Measurements from ENCODE around the gene MMP25.
A peak's percentile ranks its signal among the peaks of the same experiment; 100 is the strongest.

Gene MMP25

GRCh38 chr16:3094289-3095027 is 48.1 kb downstream of the MMP25 start:
- no peaks in the 10 kb centered on the region for H3K27me3 ChIP-seq (ENCODE audit: control insufficient read depth, insufficient read depth, low read length)
- H3K4me3 ChIP-seq (ENCODE audit: low read length) = no peak overlapping the region
- H3K9ac ChIP-seq (ENCODE audit: low read length) = no peak overlapping the region
- H3K36me3 ChIP-seq (ENCODE audit: control insufficient read depth, insufficient read depth, low read length) = no peaks in the 10 kb centered on the region
- H3K4me1 ChIP-seq (ENCODE audit: control insufficient read depth, insufficient read depth, low read length) = no peaks in the 10 kb centered on the region
- no peak overlapping the region for H3K27ac ChIP-seq (ENCODE audit: low read depth, low read length)

DNA sequence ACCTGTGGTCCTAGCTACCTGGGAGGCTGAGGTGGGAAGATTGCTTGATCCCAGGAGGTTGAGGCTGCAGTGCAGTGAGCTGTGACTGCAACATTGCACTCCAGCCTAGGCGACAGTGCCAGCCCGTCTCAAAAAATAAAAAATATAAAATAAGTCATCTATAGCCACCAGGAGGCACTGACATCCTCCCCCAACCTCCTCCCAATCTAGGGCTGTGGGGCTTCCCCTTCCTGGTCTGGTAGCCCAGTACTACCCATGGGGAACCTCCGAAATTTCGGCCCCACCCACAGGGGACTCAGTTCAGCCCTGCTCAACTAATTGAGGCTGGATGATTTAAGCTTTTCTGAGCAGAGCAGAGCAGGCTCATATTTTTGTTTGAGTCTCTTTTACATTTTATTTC is 49.5 kb downstream of the MMP25 start:
- Histone ChIP-seq H3K36me3 (ENCODE audit: control insufficient read depth, insufficient read depth, low read length) (no peaks in the 10 kb centered on the region), H3K27ac (ENCODE audit: low read depth, low read length) (no peak overlapping the region), H3K4me1 (ENCODE audit: control insufficient read depth, insufficient read depth, low read length) (peaks cover 3% of the 10 kb centered on the region), H3K9ac (ENCODE audit: low read length) (no peak overlapping the region), H3K27me3 (ENCODE audit: control insufficient read depth, insufficient read depth, low read length) (no peaks in the 10 kb centered on the region), H3K4me3 (ENCODE audit: low read length) (no peak overlapping the region)

- Histone ChIP-seq H3K36me3 (ENCODE audit: control insufficient read depth, insufficient read depth, low read length) (no peaks in the 10 kb centered on the region), H3K4me1 (ENCODE audit: control insufficient read depth, insufficient read depth, low read length) (peaks cover 3% of the 10 kb centered on the region), H3K27ac (ENCODE audit: low read depth, low read length) (no peak overlapping the region), H3K9ac (ENCODE audit: low read length) (no peak overlapping the region), H3K27me3 (ENCODE audit: control insufficient read depth, insufficient read depth, low read length) (no peaks in the 10 kb centered on the region), H3K4me3 (ENCODE audit: low read length) (no peak overlapping the region)
Measured at GRCh38 chr16:3096362-3096761, 50.0 kb downstream of the MMP25 start.

DNA sequence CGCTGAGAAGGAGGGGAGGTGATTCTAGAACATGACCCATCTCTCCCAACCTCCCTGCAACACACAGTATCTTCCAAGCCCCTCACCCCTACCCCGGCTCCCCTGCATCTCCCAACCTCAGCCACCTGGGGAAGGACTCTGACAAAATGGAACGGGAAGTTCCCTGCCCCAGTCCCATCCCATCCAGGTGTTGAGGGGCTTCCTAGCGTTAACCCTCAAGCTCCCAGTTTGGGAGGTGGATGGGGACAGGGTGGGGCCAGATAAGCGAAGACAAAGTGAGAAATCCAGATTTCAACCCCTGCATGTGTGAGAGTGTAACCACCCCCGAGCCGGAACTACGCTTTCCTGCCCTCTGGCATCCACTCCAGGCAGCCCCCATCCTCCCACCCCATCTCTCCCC is 50.9 kb downstream of the MMP25 start:
- no peaks in the 10 kb centered on the region for H3K27me3 ChIP-seq (ENCODE audit: control insufficient read depth, insufficient read depth, low read length)

DNA sequence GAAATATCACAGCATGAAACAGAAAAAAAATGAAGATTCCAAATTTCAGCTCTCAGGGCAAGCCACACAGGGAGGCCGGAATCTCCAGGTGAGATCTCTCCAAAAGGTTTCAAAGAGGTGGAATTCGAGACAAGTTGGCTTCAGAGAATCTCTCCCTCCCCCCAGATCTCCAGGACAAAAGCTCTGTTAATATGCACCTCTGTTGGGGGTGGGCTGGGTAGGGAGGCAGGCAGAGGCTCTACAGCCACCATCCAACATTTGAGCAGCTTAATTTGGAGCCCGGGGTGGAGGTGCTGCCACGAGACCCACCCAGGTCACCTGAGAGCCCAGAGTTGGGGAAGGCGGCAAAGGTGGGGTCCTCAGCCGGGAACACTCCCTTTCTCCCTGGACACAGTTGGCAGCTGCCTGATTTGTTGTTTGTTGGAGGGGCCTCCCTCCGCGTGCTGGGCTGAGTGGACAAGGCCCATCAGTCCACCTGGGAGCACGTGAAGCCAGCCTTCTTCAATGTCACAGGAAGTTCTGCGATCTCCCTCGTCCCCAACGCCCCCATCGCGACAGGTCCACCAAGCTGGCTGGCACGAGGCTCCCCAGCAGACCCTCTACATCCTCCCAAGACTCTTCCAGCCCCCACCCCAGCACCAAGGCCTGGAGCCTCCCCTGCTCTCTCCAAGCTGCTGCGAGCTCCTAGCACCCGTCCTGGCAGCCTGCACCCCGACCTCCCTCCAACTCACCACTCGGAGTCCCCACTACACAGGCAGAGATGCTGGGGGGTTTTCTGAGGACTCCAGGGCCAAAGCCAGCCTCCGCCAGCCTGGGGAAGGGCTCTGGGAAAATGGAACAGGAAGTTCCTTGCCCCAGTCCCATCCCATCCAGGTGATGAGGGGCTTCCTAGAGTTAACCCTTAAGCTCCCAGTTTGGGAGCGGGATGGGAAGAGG is 52.4 kb downstream of the MMP25 start, which contains the start of gene ZSCAN10:
Gene ZSCAN10 (minus strand): TSS at position 836 of the 936 bp plus-strand sequence. CDS start 6,357 bp downstream, outside the sequence.
- peak within 1 kb of the TSS; percentile 44 for H3K4me3 ChIP-seq (ENCODE audit: low read length)
- H3K4me1 ChIP-seq (ENCODE audit: control insufficient read depth, insufficient read depth, low read length) = peaks cover 3% of the 10 kb centered on the region
- H3K27me3 ChIP-seq (ENCODE audit: control insufficient read depth, insufficient read depth, low read length) = no peaks in the 10 kb centered on the region
- no peak within 1 kb of the TSS for H3K27ac ChIP-seq (ENCODE audit: low read depth, low read length)
- no peaks in the 10 kb centered on the region for H3K36me3 ChIP-seq (ENCODE audit: control insufficient read depth, insufficient read depth, low read length)
- H3K9ac ChIP-seq (ENCODE audit: low read length) = peak within 1 kb of the TSS; percentile 17

More for the DNA sequence above, 50.9 kb downstream of the MMP25 start:
- H3K9ac ChIP-seq (ENCODE audit: low read length) = no peak overlapping the region
- H3K36me3 ChIP-seq (ENCODE audit: control insufficient read depth, insufficient read depth, low read length) = no peaks in the 10 kb centered on the region
- no peak overlapping the region for H3K4me3 ChIP-seq (ENCODE audit: low read length)
- H3K27ac ChIP-seq (ENCODE audit: low read depth, low read length) = no peak overlapping the region
- peaks cover 3% of the 10 kb centered on the region for H3K4me1 ChIP-seq (ENCODE audit: control insufficient read depth, insufficient read depth, low read length)

DNA sequence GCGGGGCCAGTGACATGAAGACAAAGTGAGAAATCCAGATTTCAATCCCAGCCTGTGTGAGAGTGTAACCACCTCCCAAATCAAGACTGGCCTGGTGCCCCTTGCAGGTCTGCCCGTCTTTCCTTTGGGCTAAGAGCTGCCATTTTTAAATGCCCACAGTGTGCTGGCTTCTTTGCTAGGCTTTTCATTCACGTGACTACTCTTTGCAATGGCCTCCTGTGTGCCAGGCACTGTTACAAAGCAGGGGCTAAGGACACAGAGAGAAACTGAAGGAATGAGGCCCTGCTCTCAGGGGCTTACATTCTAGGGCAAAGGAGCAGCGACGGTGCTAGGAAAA is 53.0 kb downstream of the MMP25 start:
- no peaks in the 10 kb centered on the region for H3K36me3 ChIP-seq (ENCODE audit: control insufficient read depth, insufficient read depth, low read length)
- H3K27me3 ChIP-seq (ENCODE audit: control insufficient read depth, insufficient read depth, low read length) = no peaks in the 10 kb centered on the region
- H3K4me1 ChIP-seq (ENCODE audit: control insufficient read depth, insufficient read depth, low read length) = peaks cover 3% of the 10 kb centered on the region
- H3K9ac ChIP-seq (ENCODE audit: low read length) = no peak overlapping the region
- no peak overlapping the region for H3K27ac ChIP-seq (ENCODE audit: low read depth, low read length)
- no peak overlapping the region for H3K4me3 ChIP-seq (ENCODE audit: low read length)

- Histone ChIP-seq H3K27ac (ENCODE audit: low read depth, low read length) (no peak overlapping the region), H3K4me3 (ENCODE audit: low read length) (peak overlapping the region; percentile 44), H3K4me1 (ENCODE audit: control insufficient read depth, insufficient read depth, low read length) (peaks cover 3% of the 10 kb centered on the region), H3K9ac (ENCODE audit: low read length) (peak overlapping the region; percentile 17), H3K27me3 (ENCODE audit: control insufficient read depth, insufficient read depth, low read length) (no peaks in the 10 kb centered on the region), H3K36me3 (ENCODE audit: control insufficient read depth, insufficient read depth, low read length) (no peaks in the 10 kb centered on the region)
Measured at GRCh38 chr16:3099732-3100499, 53.6 kb downstream of the MMP25 start.

GRCh38 chr16:3101018-3101840 is 54.9 kb downstream of the MMP25 start:
- no peak overlapping the region for H3K27ac ChIP-seq (ENCODE audit: low read depth, low read length)
- H3K4me3 ChIP-seq (ENCODE audit: low read length) = no peak overlapping the region
- H3K9ac ChIP-seq (ENCODE audit: low read length) = no peak overlapping the region
- peaks cover 6% of the 10 kb centered on the region for H3K4me1 ChIP-seq (ENCODE audit: control insufficient read depth, insufficient read depth, low read length)
- no peaks in the 10 kb centered on the region for H3K27me3 ChIP-seq (ENCODE audit: control insufficient read depth, insufficient read depth, low read length)
- H3K36me3 ChIP-seq (ENCODE audit: control insufficient read depth, insufficient read depth, low read length) = no peaks in the 10 kb centered on the region

- peaks cover 6% of the 10 kb centered on the region for H3K4me1 ChIP-seq (ENCODE audit: control insufficient read depth, insufficient read depth, low read length)
- no peak overlapping the region for H3K9ac ChIP-seq (ENCODE audit: low read length)
Measured at GRCh38 chr16:3101841-3102470, 55.6 kb downstream of the MMP25 start.

GRCh38 chr16:3106205-3106928 is 60.0 kb downstream of the MMP25 start:
- no peaks in the 10 kb centered on the region for H3K36me3 ChIP-seq (ENCODE audit: control insufficient read depth, insufficient read depth, low read length)
- no peaks in the 10 kb centered on the region for H3K27me3 ChIP-seq (ENCODE audit: control insufficient read depth, insufficient read depth, low read length)
- H3K4me1 ChIP-seq (ENCODE audit: control insufficient read depth, insufficient read depth, low read length) = peaks cover 3% of the 10 kb centered on the region
- H3K4me3 ChIP-seq (ENCODE audit: low read length) = peak overlapping the region; percentile 88
- H3K27ac ChIP-seq (ENCODE audit: low read depth, low read length) = peak overlapping the region; percentile 64
- H3K9ac ChIP-seq (ENCODE audit: low read length) = peak overlapping the region; percentile 92

More at GRCh38 chr16:3101841-3102470, 55.6 kb downstream of the MMP25 start:
- Histone ChIP-seq H3K27me3 (ENCODE audit: control insufficient read depth, insufficient read depth, low read length) (no peaks in the 10 kb centered on the region), H3K4me3 (ENCODE audit: low read length) (no peak overlapping the region), H3K36me3 (ENCODE audit: control insufficient read depth, insufficient read depth, low read length) (no peaks in the 10 kb centered on the region), H3K27ac (ENCODE audit: low read depth, low read length) (no peak overlapping the region)
